CD4-positive, CD25-positive, alpha-beta regulatory T cell (primary cell): ENCODE measurements around the gene KIAA0825. TPM values are rescaled to one million over a fixed set of nuclear protein-coding genes. Genes with fewer than 3 reads are reported as not detected.

Source experiments
- ATAC-seq, 2 donors: fragments of 150-1000 bp; cut with Tn5 transposase; one replicate each; pipeline ENCODE4 v1.10.0; 2021; ENCODE audit warnings: low read depth in 2 of 2, moderate number of reproducible peaks in 2 of 2, moderate library complexity in 1 of 2
- DNase-seq, 3 donors: peaks; one replicate each; pipeline versions ENCODE4 v3.0.0 to v3.0.0-alpha.2; 2012 to 2022; ENCODE audit warnings: mixed read lengths in 1 of 3
- H3K27ac ChIP-seq: one replicate; pipeline ENCODE4 v1.7.0; 2013; ENCODE audit warnings: mild to moderate bottlenecking, low read length; ENCODE audit not compliant: insufficient read depth, poor library complexity, severe bottlenecking
- H3K27me3 ChIP-seq: one replicate; pipeline ENCODE4 v1.7.0; 2013; ENCODE audit warnings: low read length; ENCODE audit not compliant: control insufficient read depth, insufficient read depth
- H3K36me3 ChIP-seq: one replicate; pipeline ENCODE4 v1.7.0; 2013; ENCODE audit warnings: mild to moderate bottlenecking, low read length, moderate library complexity; ENCODE audit not compliant: control insufficient read depth, insufficient read depth
- H3K4me1 ChIP-seq: 2 replicates; pipeline ENCODE4 v1.7.0; 2013; ENCODE audit warnings: mild to moderate bottlenecking, low read length; ENCODE audit not compliant: insufficient read depth, control insufficient read depth, poor library complexity, severe bottlenecking
- H3K4me3 ChIP-seq: one replicate; pipeline ENCODE4 v1.7.0; 2013; ENCODE audit warnings: low read depth, mild to moderate bottlenecking, low read length, moderate library complexity
- H3K9me3 ChIP-seq, 2 experiments: 1 replicate in 1 of 2; 2 replicates in 1 of 2; pipeline ENCODE4 v1.7.0; 2013; ENCODE audit warnings: low read length in 2 of 2, mild to moderate bottlenecking in 1 of 2, moderate library complexity in 1 of 2; ENCODE audit not compliant: control insufficient read depth in 2 of 2
- H3K27ac Mint-ChIP-seq, 3 donors: one replicate each; pipeline ENCODE4 v1.8.0; 2020 to 2022; ENCODE audit warnings: mild to moderate bottlenecking in 3 of 3, mixed read lengths in 3 of 3, moderate library complexity in 2 of 3
- H3K27me3 Mint-ChIP-seq: one replicate; pipeline ENCODE4 v1.8.0; 2022; ENCODE audit warnings: mild to moderate bottlenecking, mixed read lengths
- H3K36me3 Mint-ChIP-seq: one replicate; pipeline ENCODE4 v1.8.0; 2020; ENCODE audit warnings: mixed read lengths
- H3K4me1 Mint-ChIP-seq, 4 donors: one replicate each; pipeline ENCODE4 v1.8.0; 2020 to 2022; ENCODE audit warnings: mixed read lengths in 4 of 4, mild to moderate bottlenecking in 1 of 4
- H3K4me3 Mint-ChIP-seq, 4 donors: one replicate each; pipeline ENCODE4 v1.8.0; 2020 to 2022; ENCODE audit warnings: mild to moderate bottlenecking in 4 of 4, mixed read lengths in 4 of 4, moderate library complexity in 3 of 4
- H3K9me3 Mint-ChIP-seq, 7 donors: one replicate each; pipeline ENCODE4 v1.8.0; 2020 to 2022; ENCODE audit warnings: mixed read lengths in 7 of 7, mild to moderate bottlenecking in 3 of 7, moderate library complexity in 2 of 7
- polyA plus RNA-seq, 4 donors: library from polyadenylated mRNA; unstranded; fragments of 300-500 nt; fragmentation: Illumina TruSeq; gene quantifications; one replicate each; pipeline ENCODE4 v1.2.3, GENCODE V29; 2021
- total RNA-seq: library from RNA; stranded (reverse); gene quantifications from one replicate; pipeline ENCODE4 v1.2.3, GENCODE V29; 2022

The KIAA0825 gene
- total and polyA plus RNA-seq, 5 donors from 2014 or later, result 0.42 to 4.6 (median 1.3) TPM

- H3K27ac ChIP-seq, result no peak overlapping the region
- Mint-ChIP-seq H3K9me3 (peaks cover 0 to 10% (median 2%) of the 10 kb centered on the region in 7 donors), H3K36me3 (no peaks in the 10 kb centered on the region), H3K27ac (no peak overlapping the region), H3K27me3 (no peaks in the 10 kb centered on the region), H3K4me1 (no peaks in the 10 kb centered on the region), H3K4me3 (no peak overlapping the region)
- ATAC-seq, result no peak
- H3K27me3 ChIP-seq, result no peaks in the 10 kb centered on the region
- H3K4me1 ChIP-seq, result no peaks in the 10 kb centered on the region
- H3K9me3 ChIP-seq, result no peaks in the 10 kb centered on the region
- H3K36me3 ChIP-seq, result no peaks in the 10 kb centered on the region
- no peak overlapping the region for H3K4me3 ChIP-seq
- DNase-seq, result no peak
These were observed 271.3 kb downstream of the KIAA0825 start for GRCh38 chr5:94347130-94347529.

- Histone ChIP-seq H3K4me3 (no peak overlapping the region), H3K4me1 (no peaks in the 10 kb centered on the region), H3K36me3 (no peaks in the 10 kb centered on the region), H3K27ac (no peak overlapping the region), H3K27me3 (no peaks in the 10 kb centered on the region), H3K9me3 (no peaks in the 10 kb centered on the region)
- ATAC-seq (no peak), DNase-seq (no peak)
- H3K27ac Mint-ChIP-seq, result no peak overlapping the region
- peaks cover 0 to 10% (median 1%) of the 10 kb centered on the region in 7 donors for H3K9me3 Mint-ChIP-seq
- no peaks in the 10 kb centered on the region for H3K27me3 Mint-ChIP-seq
- no peaks in the 10 kb centered on the region for H3K4me1 Mint-ChIP-seq
- no peak overlapping the region for H3K4me3 Mint-ChIP-seq
- no peaks in the 10 kb centered on the region for H3K36me3 Mint-ChIP-seq
These were observed 273.1 kb downstream of the KIAA0825 start for GRCh38 chr5:94345257-94345656.

- Mint-ChIP-seq H3K27me3 (no peaks in the 10 kb centered on the region), H3K4me1 (no peaks in the 10 kb centered on the region), H3K36me3 (no peaks in the 10 kb centered on the region), H3K27ac (no peak overlapping the region), H3K9me3 (peaks cover 0 to 2% (median 0%) of the 10 kb centered on the region in 7 donors), H3K4me3 (no peak overlapping the region)
- DNase-seq (no peak), ATAC-seq (no peak)
- Histone ChIP-seq H3K27ac (no peak overlapping the region), H3K27me3 (no peaks in the 10 kb centered on the region), H3K4me1 (no peaks in the 10 kb centered on the region), H3K4me3 (no peak overlapping the region), H3K36me3 (no peaks in the 10 kb centered on the region), H3K9me3 (no peaks in the 10 kb centered on the region)
These were observed 280.8 kb downstream of the KIAA0825 start for GRCh38 chr5:94337617-94338016.

GRCh38 chr5:94335936-94336335, 282.5 kb downstream of the KIAA0825 start:
- no peaks in the 10 kb centered on the region for H3K4me1 ChIP-seq
- no peaks in the 10 kb centered on the region for H3K27me3 ChIP-seq
- no peak overlapping the region for H3K4me3 Mint-ChIP-seq
- H3K36me3 ChIP-seq, result no peaks in the 10 kb centered on the region
- H3K9me3 Mint-ChIP-seq, result peaks cover 0 to 2% (median 0%) of the 10 kb centered on the region in 7 donors
- DNase-seq (no peak), ATAC-seq (no peak)
- no peak overlapping the region for H3K27ac ChIP-seq
- no peaks in the 10 kb centered on the region for H3K36me3 Mint-ChIP-seq
- H3K4me3 ChIP-seq, result no peak overlapping the region
- no peaks in the 10 kb centered on the region for H3K9me3 ChIP-seq
- no peak overlapping the region for H3K27ac Mint-ChIP-seq
- H3K4me1 Mint-ChIP-seq, result no peaks in the 10 kb centered on the region
- no peaks in the 10 kb centered on the region for H3K27me3 Mint-ChIP-seq

- no peak overlapping the region for H3K27ac ChIP-seq
- Mint-ChIP-seq H3K9me3 (peaks cover 3 to 10% (median 4%) of the 10 kb centered on the region in 7 donors), H3K4me1 (no peaks in the 10 kb centered on the region), H3K27me3 (no peaks in the 10 kb centered on the region), H3K4me3 (no peak overlapping the region), H3K36me3 (no peaks in the 10 kb centered on the region), H3K27ac (peak overlapping the region in 1 of 3 donors; percentile 38)
- ATAC-seq, result no peak
- H3K27me3 ChIP-seq, result no peaks in the 10 kb centered on the region
- no peak for DNase-seq
- no peaks in the 10 kb centered on the region for H3K9me3 ChIP-seq
- H3K4me1 ChIP-seq, result no peaks in the 10 kb centered on the region
- H3K36me3 ChIP-seq, result no peaks in the 10 kb centered on the region
- H3K4me3 ChIP-seq, result no peak overlapping the region
These were observed 289.3 kb downstream of the KIAA0825 start for GRCh38 chr5:94329115-94329514.

- Mint-ChIP-seq H3K9me3 (peaks cover 2 to 10% (median 4%) of the 10 kb centered on the region in 7 donors), H3K4me3 (no peak overlapping the region), H3K27me3 (no peaks in the 10 kb centered on the region), H3K36me3 (no peaks in the 10 kb centered on the region), H3K27ac (no peak overlapping the region), H3K4me1 (no peaks in the 10 kb centered on the region)
- no peak for DNase-seq
- Histone ChIP-seq H3K36me3 (no peaks in the 10 kb centered on the region), H3K27me3 (no peaks in the 10 kb centered on the region), H3K4me1 (no peaks in the 10 kb centered on the region), H3K4me3 (no peak overlapping the region), H3K9me3 (no peaks in the 10 kb centered on the region), H3K27ac (no peak overlapping the region)
- no peak for ATAC-seq
These were observed 291.8 kb downstream of the KIAA0825 start for GRCh38 chr5:94326586-94326985.

- no peaks in the 10 kb centered on the region for H3K4me1 Mint-ChIP-seq
- H3K27me3 ChIP-seq, result no peaks in the 10 kb centered on the region
- H3K27ac ChIP-seq, result no peak overlapping the region
- no peak overlapping the region for H3K4me3 ChIP-seq
- no peaks in the 10 kb centered on the region for H3K9me3 Mint-ChIP-seq
- H3K9me3 ChIP-seq, result no peaks in the 10 kb centered on the region
- H3K4me1 ChIP-seq, result no peaks in the 10 kb centered on the region
- ATAC-seq (no peak), DNase-seq (no peak)
- no peaks in the 10 kb centered on the region for H3K27me3 Mint-ChIP-seq
- no peaks in the 10 kb centered on the region for H3K36me3 Mint-ChIP-seq
- no peak overlapping the region for H3K4me3 Mint-ChIP-seq
- H3K36me3 ChIP-seq, result no peaks in the 10 kb centered on the region
- no peak overlapping the region for H3K27ac Mint-ChIP-seq
These were observed 301.2 kb downstream of the KIAA0825 start for GRCh38 chr5:94316916-94317838.
